ENCODE measurements around the gene SMG6.

DNA sequence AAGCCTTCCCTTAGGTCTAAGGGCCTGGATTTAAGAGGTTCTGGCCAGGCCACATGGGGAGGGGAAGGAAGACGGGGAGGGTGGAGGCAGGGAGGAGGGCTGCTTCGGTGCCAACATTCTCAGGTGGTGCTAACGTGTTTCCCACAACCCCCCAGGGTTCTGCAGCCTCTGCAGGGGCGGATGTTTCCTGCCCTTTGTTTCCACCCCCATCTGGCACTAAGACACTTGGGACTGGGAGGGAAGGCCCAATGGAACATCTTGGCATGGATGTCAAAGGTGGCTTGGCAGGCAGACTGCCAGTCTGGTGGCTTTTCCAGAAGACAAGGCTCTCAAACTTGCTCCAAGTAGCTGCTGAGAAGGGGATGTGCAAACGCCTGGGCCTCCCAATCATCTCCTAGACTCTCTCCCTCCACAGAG is 236.0 kb downstream of the SMG6 start:
- TF ChIP-seq, protein P1, sequence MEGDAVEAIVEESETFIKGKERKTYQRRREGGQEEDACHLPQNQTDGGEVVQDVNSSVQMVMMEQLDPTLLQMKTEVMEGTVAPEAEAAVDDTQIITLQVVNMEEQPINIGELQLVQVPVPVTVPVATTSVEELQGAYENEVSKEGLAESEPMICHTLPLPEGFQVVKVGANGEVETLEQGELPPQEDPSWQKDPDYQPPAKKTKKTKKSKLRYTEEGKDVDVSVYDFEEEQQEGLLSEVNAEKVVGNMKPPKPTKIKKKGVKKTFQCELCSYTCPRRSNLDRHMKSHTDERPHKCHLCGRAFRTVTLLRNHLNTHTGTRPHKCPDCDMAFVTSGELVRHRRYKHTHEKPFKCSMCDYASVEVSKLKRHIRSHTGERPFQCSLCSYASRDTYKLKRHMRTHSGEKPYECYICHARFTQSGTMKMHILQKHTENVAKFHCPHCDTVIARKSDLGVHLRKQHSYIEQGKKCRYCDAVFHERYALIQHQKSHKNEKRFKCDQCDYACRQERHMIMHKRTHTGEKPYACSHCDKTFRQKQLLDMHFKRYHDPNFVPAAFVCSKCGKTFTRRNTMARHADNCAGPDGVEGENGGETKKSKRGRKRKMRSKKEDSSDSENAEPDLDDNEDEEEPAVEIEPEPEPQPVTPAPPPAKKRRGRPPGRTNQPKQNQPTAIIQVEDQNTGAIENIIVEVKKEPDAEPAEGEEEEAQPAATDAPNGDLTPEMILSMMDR (IDR thresholded peaks at IDR 0.05): no peak
- TF ChIP-seq POLR2A (IDR thresholded peaks at IDR 0.05): no peak
